HEK293 (cell line): ENCODE results near the gene SLC37A2.

Experiments
- CTCF ChIA-PET: fragments of 350-600 bp; formaldehyde crosslinking; extraction: SDS; loops from one replicate; lab custom pipeline; 2021; ENCODE audit warnings: antibody characterized with exemption; lab: Yijun Ruan, JAX
- POLR2A ChIA-PET: fragments of 300-600 bp; formaldehyde crosslinking; extraction: SDS; loops from one replicate; lab custom pipeline; 2020; ENCODE audit warnings: antibody characterized with exemption, inconsistent platforms; lab: Yijun Ruan, JAX
- H3K27ac ChIP-seq: fragments of 200-500 bp; sonication (Bioruptor generic); 2 replicates; pipeline ENCODE4 v1.5.1; 2014; ENCODE audit warnings: low read depth, low read length, control low read depth, inconsistent platforms; ENCODE audit errors: extremely low read depth
- H3K36me3 ChIP-seq, 2 experiments: fragments of 200-500 bp in 1 of 2; sonication (Bioruptor generic) in 1 of 2; 1 replicate in 1 of 2; 2 replicates in 1 of 2; pipeline ENCODE4 v1.5.1; 2014 to 2017; ENCODE audit warnings: inconsistent platforms in 2 of 2, low read length in 2 of 2; ENCODE audit not compliant: control insufficient read depth in 2 of 2, insufficient read depth in 1 of 2
- H3K4me1 ChIP-seq: fragments of 200-500 bp; sonication (Bioruptor generic); 2 replicates; pipeline ENCODE4 v1.5.1; 2014; ENCODE audit warnings: mild to moderate bottlenecking, low read length, inconsistent platforms; ENCODE audit not compliant: control insufficient read depth, insufficient read depth
- H3K4me3 ChIP-seq: 2 replicates; pipeline ENCODE4 v1.5.1; 2011; ENCODE audit warnings: low read depth, mild to moderate bottlenecking, control low read depth, low read length, moderate library complexity
- H3K9me3 ChIP-seq: fragments of 200-500 bp; sonication (Bioruptor generic); 2 replicates; pipeline ENCODE4 v1.5.1; 2014; ENCODE audit warnings: low read depth, low read length, inconsistent platforms; ENCODE audit not compliant: control insufficient read depth, insufficient read depth
- CTCF ChIP-seq: fragments of 450-650 bp; formaldehyde crosslinking; IDR thresholded peaks from 2 replicates; pipeline ENCODE4 v1.5.1; 2016; ENCODE audit warnings: missing biosample characterization, missing genetic modification characterization
- EGR2 ChIP-seq: fragments of 450-650 bp; formaldehyde crosslinking; IDR thresholded peaks from 2 replicates; pipeline ENCODE4 v1.5.1; 2016; ENCODE audit warnings: low read depth, missing biosample characterization, missing genetic modification characterization
- INSM2 ChIP-seq: fragments of 450-650 bp; formaldehyde crosslinking; IDR thresholded peaks from 2 replicates; pipeline ENCODE4 v1.5.1; 2016; ENCODE audit warnings: missing biosample characterization, missing genetic modification characterization
- KLF7 ChIP-seq: fragments of 450-650 bp; formaldehyde crosslinking; IDR thresholded peaks from 2 replicates; pipeline ENCODE4 v1.5.1; 2016; ENCODE audit warnings: missing biosample characterization, missing genetic modification characterization, borderline replicate concordance
- MEIS1 ChIP-seq: sonication (generic); formaldehyde crosslinking; IDR thresholded peaks from 2 replicates; pipeline ENCODE4 v1.8.1; 2022; ENCODE audit warnings: missing genetic modification reagents, mild to moderate bottlenecking, borderline replicate concordance
- SALL2 ChIP-seq: fragments of 450-650 bp; formaldehyde crosslinking; IDR thresholded peaks from 2 replicates; pipeline ENCODE4 v1.5.0; 2017; ENCODE audit warnings: missing biosample characterization, mild to moderate bottlenecking, missing genetic modification characterization, borderline replicate concordance
- ZBTB1 ChIP-seq: fragments of 450-650 bp; formaldehyde crosslinking; IDR thresholded peaks from 2 replicates; pipeline ENCODE4 v1.5.1; 2016; ENCODE audit warnings: missing biosample characterization, missing genetic modification characterization
- ZBTB17 ChIP-seq: fragments of 450-650 bp; formaldehyde crosslinking; IDR thresholded peaks from 2 replicates; pipeline ENCODE4 v1.5.1; 2016; ENCODE audit warnings: missing biosample characterization, missing genetic modification characterization
- ZFHX2 ChIP-seq: fragments of 450-650 bp; formaldehyde crosslinking; conservative IDR thresholded peaks from 2 replicates; pipeline ENCODE4 v1.5.1; 2016; ENCODE audit warnings: missing biosample characterization, missing genetic modification characterization
- ZFP3 ChIP-seq: fragments of 450-650 bp; formaldehyde crosslinking; IDR thresholded peaks from 2 replicates; pipeline ENCODE4 v1.5.1; 2016; ENCODE audit warnings: low read depth, missing biosample characterization, missing genetic modification characterization
- ZIC2 ChIP-seq: fragments of 450-650 bp; formaldehyde crosslinking; IDR thresholded peaks from 2 replicates; pipeline ENCODE4 v1.5.1; 2016; ENCODE audit warnings: missing biosample characterization, missing genetic modification characterization
- ZNF311 ChIP-seq: fragments of 450-650 bp; formaldehyde crosslinking; IDR thresholded peaks from 2 replicates; pipeline ENCODE4 v1.5.1; 2017; ENCODE audit warnings: missing biosample characterization, missing genetic modification characterization, borderline replicate concordance
- ZNF433 ChIP-seq: fragments of 450-650 bp; formaldehyde crosslinking; IDR thresholded peaks from 2 replicates; pipeline ENCODE4 v1.5.1; 2016; ENCODE audit warnings: missing biosample characterization, missing genetic modification characterization, low read depth
- ZNF514 ChIP-seq: fragments of 450-650 bp; formaldehyde crosslinking; IDR thresholded peaks from 2 replicates; pipeline ENCODE4 v1.5.1; 2016; ENCODE audit warnings: missing biosample characterization, missing genetic modification characterization
- ZNF621 ChIP-seq: fragments of 450-650 bp; formaldehyde crosslinking; IDR thresholded peaks from 2 replicates; pipeline ENCODE4 v1.5.1; 2017; ENCODE audit warnings: missing biosample characterization, missing genetic modification characterization
- ZNF692 ChIP-seq: fragments of 450-650 bp; formaldehyde crosslinking; IDR thresholded peaks from 2 replicates; pipeline ENCODE4 v1.5.1; 2016; ENCODE audit warnings: missing biosample characterization, missing genetic modification characterization

Gene SLC37A2

GRCh38 chr11:125069008-125069407 lies 5.9 kb downstream of the SLC37A2 start (continued):
- no peak for TF ChIP-seq INSM2 (tag by site-specific recombination)
- TF ChIP-seq ZBTB17 (tag by site-specific recombination) = no peak
- TF ChIP-seq ZFP3 (tag by site-specific recombination) = no peak
- no peak for TF ChIP-seq ZNF311
- TF ChIP-seq ZNF621 (tag by site-specific recombination) = no peak
- no peak for TF ChIP-seq KLF7 (tag by site-specific recombination)
- TF ChIP-seq CTCF (tag by site-specific recombination) = no peak
- TF ChIP-seq SALL2 = no peak
- TF ChIP-seq ZNF433 (tag by site-specific recombination) = no peak
- TF ChIP-seq ZBTB1 = no peak
- no peak for TF ChIP-seq ZNF692
- TF ChIP-seq, all 188 proteins: peak for 0

GRCh38 chr11:125069796-125070195 lies 6.7 kb downstream of the SLC37A2 start:
- Histone ChIP-seq H3K4me3 (no peak overlapping the region), H3K9me3 (no peaks in the 10 kb centered on the region), H3K36me3 (no peaks in the 10 kb centered on the region), H3K4me1 (no peaks in the 10 kb centered on the region), H3K27ac (no peak overlapping the region)
- ChIA-PET POLR2A (no interaction called here), CTCF (interaction anchor here (1.2 kb wide), 1 partner anchor 72 kb away, joined by 3 read pairs; no protein-coding TSS in a partner anchor)
- TF ChIP-seq MEIS1 (CRISPR knock-in tag) = no peak
- peak; percentile 38; the same call in 1 of the 2 replicates for TF ChIP-seq EGR2 (tag by site-specific recombination)
- TF ChIP-seq ZFHX2 (tag by site-specific recombination) = peak; percentile 50; the same call in 1 of the 2 replicates

GRCh38 chr11:125070699-125071254 lies 7.7 kb downstream of the SLC37A2 start:
- POLR2A ChIA-PET = interaction anchor here (1.1 kb wide), 1 partner anchor 33 kb away, joined by 3 read pairs; no protein-coding TSS in a partner anchor
- no peaks in the 10 kb centered on the region for H3K4me1 ChIP-seq
- CTCF ChIA-PET = interaction anchor here (0.6 to 1.0 kb wide), 2 partner anchors 131 to 275 kb away, joined by 3 to 4 read pairs; no protein-coding TSS in a partner anchor
- H3K4me3 ChIP-seq = no peak overlapping the region
- no peaks in the 10 kb centered on the region for H3K9me3 ChIP-seq
- TF ChIP-seq ZIC2 (tag by site-specific recombination) = peak; percentile 49; the same call in 1 of the 2 replicates
- no peak for TF ChIP-seq ZNF514 (tag by site-specific recombination)
- H3K36me3 ChIP-seq = no peaks in the 10 kb centered on the region
- H3K27ac ChIP-seq = no peak overlapping the region
